SKM-1 treated with dmso at 0.1 percent for 144 hours (cell line): ENCODE measurements around the gene MEA1.
A peak's percentile ranks its signal among the peaks of the same experiment; 100 is the strongest.

Experiments used
- DNase-seq: peaks from one replicate; lab custom pipeline; 2025; ENCODE audit not compliant: unreplicated experiment; lab: John Stamatoyannopoulos, UW

Gene MEA1

DNA sequence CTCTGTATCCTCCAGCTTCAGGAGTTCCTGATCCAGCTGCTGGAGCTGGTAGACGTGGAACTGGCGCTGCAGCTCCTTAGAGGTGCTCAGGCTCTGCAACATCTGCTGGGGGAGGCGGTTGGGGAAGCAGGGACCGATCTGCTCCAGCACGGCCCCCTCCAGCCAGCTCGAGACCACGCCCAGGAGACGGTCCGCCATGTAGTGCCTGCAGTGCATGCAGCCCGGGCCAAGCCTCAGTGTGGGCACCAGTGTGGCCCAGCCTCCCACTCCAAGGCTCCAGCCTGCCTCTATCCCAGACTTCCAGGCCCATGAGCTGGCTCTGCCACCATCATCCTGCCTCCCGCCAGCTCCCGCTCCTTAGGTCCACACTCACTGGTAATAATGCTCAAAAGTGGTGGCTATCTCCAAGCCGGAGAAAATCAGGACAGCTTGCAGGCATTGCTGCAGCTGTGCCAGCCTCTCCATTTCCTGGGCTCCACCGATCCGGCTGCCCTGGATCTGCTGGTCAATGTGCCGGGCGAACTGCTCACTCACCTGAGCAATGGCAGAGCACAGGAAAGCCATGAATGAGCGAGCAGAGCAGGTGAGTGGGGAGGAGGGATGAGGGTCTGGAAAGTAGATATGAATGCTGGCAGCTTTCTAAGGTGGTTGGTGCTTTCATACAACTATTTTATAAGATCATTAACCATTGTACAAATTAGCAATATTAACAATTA lies 27.0 kb upstream of the MEA1 start:
- DNase-seq: no peak

DNA sequence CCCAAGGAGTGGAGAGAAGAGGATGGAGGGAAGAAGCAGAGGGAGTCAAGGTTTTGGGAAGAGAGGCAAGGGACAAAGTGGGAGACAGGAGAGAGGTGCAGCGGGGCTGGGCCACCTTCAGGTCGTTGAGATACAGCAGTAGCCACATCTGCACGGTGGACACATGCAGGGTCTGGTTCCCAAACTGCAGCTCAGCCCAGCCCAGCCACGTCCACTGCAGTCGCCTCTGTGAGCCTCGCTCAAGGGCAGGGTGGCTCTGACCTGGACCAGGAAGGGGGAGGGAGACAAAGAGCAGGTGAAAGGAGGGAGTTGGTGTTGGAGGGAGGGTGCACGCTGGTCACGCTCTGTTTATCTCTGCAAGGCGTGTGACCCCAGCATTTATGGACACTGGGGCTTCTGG lies 25.0 kb upstream of the MEA1 start:
- DNase-seq: no peak

DNA sequence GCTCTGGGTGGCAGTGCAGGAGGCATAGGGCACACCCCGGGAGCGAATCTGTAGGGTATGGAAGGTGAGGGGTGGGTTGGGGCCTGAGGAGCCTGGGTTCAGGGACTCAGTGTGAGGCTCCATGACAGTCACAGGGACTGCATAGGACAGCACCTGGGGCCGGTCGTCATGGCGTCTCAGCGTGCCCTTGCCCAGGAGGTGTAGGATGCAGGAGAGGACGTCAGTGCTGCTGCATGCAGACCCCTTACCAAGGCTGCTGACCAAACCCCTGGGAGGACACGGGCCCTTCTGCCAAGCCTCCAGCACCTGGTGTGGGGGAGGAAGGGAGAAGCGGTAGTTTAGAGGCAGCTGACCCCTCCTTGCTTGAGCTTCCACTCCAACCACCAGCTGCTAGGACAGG lies 24.0 kb upstream of the MEA1 start:
- DNase-seq: no peak

DNA sequence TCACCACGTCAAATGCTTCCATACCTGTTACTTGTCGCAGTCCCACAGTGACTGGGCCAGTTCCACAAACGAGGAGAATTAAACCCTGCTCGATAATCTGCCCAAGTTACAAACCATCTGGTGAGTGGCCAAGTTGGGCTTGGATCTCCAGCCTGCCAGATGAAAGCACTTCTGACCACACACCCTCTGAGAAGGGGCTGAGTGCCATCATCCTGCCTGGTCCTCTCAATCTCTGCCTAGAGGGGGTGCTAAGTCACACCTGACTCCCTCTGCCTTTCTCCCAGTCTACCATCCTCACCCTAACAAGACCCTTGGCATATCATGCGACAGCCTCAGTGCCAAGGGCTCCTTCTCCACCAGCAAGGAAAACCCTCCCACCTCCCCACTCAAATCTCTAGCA lies 23.5 kb upstream of the MEA1 start:
- DNase-seq: no peak

DNA sequence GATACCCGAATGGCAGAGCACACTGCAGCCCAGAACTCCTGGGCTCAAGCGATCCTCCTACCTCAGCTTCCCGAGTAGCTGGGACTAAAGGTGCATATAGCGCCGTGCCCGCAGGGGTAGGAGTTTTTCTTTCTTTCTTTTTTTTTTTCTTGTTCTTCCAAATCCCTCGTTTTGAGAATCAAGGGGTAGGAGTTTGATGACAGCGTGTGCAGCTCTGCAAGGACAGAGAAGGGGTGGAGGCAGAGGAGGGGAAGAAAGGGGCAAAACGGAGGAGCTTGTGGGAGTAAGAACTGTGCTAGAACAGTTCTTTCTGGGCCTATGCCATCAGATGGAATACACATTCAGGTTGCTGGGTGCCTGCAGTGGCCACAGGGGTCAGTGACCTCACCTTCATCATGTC lies 23.0 kb upstream of the MEA1 start:
- no peak for DNase-seq

DNA sequence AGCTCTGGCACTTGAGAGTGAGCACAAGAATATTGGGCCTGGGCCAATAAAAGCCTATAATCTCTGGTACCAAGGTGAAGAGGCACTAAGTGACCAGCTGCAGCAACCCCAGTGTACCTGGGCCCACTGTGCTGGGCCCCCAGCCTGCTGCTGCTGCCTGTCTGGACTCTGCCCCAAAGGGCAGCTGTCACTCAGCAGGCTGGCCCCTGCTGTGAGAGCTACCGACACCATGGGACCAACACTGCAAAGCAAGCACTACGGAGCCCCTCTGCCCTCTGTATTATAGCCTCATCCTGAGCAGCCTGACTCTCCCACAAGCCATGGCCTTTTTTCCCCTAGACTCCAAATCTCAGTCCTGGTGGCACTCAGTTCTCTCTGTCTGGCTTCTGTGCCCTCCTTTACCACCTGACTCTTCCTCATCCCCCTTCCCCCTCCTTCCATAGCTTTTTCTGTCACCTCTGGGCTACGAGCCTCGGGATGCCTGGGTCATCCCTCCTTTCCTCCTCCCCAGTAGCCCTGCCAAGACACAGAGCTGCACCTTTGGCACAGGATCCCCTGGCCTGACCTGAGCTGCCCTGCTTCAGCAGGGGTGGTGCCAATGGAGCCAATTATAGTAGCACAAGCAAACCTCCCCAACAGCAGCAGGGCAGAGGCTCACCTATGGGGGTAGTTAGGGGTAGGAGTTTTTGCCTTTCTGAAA lies 21.9 kb upstream of the MEA1 start:
- DNase-seq: no peak

DNA sequence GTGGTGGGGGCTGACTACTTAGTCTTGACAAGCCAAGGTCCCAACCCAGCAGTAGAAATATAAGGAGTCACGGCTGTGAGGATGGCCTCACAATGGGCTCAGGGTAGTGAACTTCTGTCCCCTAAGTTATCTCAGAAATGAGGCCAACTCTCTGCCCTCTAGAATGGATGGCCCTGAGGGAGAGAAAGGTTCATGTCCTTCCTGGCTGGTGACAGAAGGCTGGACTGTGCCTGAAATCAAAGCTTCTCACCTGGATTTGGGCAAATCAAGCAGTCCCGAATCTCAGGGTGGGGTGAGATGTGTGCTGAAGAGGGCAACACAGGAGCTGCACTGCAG lies 20.4 kb upstream of the MEA1 start:
- no peak for DNase-seq

DNA sequence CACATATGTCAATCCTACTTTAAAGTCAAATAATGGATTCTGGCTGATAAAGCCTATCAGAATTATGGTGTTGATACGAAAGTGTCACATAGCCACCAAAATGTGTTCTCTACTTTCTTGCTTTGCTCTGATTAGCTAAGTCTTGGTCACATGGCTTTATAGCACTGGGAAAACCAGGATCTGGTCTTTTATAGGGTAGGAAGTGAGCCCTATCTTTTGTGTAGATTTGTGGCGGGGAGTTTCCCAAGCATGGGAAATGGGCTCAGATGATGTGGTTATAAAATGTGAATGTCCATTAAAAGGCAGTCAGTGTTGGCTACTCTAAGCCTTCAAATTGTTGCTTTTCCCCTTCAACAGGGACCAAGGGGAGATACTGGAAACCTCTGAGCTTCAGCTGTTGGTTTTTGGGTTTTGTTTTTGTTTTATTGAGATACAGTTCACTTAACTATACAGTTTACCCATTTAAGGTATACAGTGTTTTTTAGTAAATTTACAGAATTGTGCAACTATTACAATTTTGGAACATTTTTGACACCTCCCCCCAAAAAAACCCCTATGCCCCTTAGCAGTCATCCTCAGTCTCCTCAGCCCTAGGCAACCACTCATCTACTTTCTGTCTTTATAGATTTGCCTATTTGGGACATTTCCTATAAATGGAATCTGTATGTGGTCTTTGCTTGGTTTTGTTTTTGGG lies 19.9 kb upstream of the MEA1 start:
- DNase-seq: no peak

DNA sequence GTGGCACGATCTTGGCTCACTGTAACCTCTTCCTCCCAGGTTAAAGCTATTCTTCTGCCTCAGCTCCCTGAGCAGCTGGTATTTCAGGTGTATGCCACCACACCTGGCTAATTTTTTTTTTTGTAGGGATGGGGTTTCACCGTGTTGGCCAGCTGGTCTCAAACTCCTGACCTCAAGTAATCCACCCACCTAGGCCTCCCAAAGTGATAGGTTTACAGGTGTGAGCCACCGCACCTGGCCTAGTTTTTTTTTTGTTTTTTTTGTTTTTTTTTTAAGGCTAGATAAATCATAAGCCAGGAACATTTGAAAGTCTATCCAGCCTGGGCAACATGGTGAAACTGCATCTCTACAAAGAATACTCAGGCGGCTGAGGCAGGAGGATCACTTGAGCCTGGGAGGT lies 18.6 kb upstream of the MEA1 start:
- DNase-seq: no peak

DNA sequence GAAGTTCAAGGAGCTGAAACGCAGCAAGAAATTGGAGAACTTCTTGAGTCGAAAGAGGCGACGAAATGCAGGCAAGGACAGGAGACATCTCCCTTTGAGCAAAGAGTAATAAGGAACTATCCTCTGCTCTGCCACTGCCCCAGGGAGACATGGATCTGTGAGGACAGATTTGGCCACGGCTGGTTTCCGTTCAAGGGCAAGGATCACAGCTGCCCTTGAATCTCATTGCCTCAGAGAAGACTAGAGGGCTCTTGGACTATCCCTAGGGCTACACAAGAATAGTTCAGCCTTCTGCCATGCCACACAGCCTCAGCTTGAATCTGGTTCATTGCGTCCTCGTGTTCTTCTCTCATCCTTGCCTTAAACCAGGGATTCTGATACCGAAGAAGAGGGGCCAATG lies 15.4 kb upstream of the MEA1 start:
- no peak for DNase-seq

DNA sequence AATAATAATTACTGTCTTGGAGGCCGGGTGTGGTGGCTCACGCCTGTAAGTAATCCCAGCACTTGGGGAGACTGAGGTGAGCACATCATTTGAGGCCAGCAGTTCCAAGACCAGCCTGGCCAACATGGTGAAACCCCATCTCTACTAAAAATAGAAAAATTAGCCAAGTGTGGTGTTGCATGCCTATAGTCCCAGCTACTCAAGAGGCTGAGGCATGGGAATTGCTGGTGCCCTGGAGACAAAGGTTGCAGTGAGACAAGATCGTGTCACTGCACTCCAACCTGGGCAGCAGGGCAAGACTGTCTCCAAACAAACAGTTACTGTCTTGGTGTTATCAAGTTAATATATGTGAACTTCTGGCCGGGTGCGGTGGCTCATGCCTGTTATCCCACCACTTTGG lies 12.6 kb upstream of the MEA1 start:
- no peak for DNase-seq

DNA sequence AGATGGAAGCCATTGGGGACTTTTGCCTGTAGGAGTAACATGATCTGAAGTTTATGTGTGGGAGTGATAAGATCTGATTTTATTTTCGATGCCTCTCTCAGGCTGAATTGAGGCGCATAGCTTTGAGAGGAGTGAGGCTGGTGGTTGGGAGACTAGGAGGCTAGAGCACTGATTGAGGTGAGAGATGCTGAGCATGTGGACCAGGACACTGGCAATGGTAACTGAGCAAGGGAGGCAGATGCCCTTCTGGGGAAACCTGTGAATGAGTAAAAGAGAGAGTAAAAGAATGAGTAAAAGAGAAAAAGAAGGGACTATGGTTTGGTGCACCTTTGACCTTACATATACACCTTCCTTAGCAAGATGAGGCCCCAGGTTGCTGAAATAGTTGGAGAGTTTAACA lies 10.7 kb upstream of the MEA1 start:
- DNase-seq: no peak

DNA sequence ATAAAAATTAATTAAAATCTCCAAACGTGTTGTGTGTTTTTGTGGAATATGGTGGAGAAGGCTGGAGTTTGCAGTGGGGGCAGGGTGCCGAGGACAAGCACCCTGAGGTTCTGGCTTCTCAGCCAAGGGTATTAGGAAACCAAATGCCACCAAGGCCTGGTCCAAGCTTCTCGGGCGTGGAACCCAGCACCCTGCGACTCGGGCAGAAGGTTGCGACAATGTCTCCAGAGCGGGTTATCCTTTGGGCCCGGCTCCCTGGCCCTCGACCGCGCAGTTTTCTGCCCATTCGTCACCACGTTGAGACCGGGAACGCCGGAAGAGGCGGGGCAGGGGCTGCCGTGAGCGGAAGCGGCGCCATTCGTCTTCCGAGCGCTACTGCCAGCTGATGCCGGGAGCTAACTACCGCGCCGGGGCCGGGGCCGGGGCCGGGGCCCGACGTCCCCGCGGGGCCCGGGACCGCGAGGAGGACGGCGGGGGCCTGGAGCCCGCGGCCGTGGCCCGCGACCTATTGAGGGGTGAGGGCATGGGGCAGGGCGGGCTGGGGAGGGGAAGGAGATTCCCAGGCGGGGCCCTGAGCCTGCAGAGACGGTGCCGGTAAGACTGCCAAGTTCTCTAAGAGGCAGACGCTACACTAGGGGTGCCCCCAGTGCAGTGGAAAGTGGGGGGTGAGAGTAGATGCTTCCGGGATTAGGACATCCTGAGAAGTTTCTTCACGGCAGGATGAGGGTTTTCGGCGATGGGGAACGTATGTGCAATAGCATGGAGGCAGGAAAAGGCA lies 7.7 kb upstream of the MEA1 start, which contains the start of gene RRP36:
Gene RRP36 (plus strand): TSS at position 354 of the 778 bp plus-strand sequence. CDS start 32 bp downstream, at position 386.
- DNase-seq: peak; percentile 47

DNA sequence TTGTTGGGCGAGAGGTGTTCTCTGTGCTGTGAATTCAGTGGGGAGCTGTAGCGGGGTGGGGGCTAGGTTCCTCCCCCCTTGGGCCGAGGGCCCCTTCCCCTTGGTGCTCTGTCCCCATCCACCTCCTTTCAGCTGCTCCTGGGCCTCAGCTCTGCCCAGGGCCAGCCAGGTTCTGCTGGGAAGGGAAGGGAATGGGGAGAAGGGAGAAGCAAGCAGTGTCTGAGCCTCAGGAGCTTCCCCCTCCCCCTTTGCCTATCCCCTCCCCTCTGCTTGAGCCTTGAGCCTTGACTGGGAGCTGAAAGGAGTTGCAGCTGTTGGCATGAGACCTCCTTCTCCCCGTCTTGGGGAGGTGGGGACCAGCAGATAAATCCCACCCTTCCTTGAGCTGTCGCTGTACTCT lies 7.1 kb upstream of the MEA1 start:
- DNase-seq: no peak

DNA sequence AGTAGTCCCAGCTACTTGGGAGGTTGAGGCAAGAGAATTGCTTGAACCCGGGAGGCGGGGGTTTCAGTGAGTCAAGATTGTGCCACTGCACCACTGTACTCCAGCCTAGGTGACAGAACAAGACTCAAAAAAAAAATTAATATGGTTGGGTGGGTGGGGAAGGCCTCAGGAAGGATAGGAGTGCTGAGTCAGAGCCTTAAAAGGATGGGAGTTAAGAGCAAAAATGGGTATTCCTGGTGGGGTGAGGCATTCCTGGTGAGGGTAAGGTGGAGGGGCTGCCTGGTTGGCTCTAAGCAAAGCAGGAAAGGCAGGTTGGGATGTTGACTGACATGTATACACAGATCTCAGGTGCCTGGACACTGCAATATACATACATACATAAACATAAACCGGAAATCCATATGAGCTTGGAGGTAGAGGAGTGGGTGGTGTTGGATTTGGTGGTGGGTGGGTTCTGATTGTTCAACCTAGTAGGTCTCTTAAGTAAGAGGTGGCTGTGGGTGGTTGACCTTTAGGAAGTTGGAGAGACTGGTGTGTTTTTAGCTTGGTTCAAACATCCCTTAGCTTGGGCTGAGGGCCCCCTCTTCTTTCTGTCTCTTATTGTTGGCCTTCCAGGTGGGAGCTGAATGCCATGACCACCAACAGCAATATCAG lies 6.4 kb upstream of the MEA1 start:
- DNase-seq: no peak

DNA sequence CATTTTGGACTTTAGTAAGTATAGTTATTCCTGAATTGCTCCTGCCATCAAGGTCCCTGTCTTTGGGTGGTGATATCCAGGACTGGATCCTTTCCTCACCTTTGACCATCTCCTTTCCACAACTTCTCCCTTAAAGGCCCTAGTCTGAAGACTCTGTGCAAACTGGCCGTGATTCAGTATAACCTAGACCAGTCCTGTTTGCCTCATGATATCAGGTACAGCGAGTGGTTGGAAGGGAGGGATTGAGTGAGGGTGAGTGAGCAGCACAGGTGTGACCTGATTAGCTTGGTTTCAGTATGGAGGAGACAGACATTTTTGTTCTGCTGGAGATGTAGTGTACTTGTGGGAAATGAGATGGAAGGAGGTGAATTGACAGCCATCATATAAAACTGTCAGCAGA lies 5.4 kb upstream of the MEA1 start:
- DNase-seq: no peak

DNA sequence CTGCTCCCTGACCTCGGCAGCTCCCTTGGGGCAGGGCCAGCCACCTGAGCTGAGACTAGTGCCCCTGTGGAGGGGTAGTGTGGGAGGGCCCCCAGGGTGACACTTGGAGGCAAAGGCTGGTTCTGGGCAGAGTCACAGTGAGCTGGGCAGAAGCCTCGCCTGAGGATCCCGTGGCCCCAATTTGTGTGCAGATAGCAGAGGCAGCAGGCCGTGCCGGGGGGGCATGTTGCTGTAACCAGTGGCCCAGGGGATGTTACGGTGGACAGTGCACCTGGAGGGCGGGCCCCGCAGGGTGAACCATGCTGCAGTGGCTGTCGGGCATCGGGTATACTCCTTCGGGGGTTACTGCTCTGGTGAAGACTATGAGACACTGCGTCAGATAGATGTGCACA lies 3.2 kb upstream of the MEA1 start:
- no peak for DNase-seq

DNA sequence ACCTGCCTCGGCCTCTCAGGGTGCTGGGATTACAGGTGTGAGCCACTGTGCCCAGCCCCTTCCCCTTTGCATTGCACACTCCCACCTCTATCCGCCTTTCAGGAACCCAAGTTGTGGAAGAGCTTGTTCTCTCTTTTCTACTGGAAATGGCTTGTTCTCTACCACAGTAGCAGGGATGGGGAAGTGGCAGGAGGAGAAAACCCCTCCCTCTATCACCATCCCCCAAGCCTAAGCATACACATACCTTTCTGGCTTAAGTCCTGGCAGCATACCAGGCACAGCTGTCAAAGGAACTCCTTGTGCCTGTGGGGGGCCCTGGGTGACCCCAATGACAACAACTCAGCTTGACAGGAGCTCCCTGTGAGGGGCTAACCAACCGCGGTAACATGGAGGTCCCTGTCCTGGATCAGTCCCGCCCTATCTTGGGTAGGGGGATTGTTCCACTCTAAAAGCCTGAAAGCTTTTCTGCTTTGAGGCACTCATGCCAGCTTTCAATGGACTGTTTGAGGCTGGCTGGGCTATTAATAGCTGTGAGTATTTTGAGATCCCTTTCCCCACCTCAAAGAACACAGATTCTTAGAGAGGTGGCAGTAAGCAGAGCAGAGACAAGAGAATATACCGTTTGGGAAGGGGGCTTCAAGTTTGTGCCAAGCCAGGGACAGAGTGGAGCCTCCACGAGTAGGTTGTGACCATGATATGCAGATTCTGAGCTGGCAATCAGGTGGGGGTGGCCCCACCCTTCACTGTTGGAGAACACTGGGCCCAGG lies 2.6 kb upstream of the MEA1 start:
- DNase-seq: no peak

DNA sequence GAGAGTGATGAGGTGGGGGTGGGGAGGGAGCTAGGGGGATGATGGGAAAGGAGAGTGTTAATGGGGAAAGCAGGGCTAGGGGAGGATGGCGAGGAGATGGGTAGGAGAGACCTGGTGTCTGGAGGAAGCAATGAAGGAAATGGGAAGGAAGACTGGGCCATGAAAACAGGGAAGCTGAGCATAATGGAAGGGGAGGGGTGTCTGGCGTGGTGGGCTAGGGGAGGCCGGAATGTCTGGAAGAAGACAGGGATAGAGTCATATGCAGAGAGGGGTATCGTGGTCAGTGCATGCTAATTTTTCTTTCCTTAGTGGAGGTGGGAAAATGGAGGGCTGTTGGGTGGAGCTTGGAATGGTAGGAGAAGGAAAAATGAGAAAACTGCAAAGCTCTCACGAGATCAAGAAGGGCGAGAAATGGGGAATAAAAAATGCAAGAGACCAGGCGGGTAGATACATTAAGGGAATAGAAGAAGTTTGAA lies 726 bp upstream of the MEA1 start:
- no peak for DNase-seq
